Vagina (tissue), 2 donors: ENCODE results near the gene HNRNPUL2.

Experiments used
- CTCF ChIP-seq, 3 experiments: fragments of 450-650 bp in 2 of 3; fragments of 200-600 bp in 1 of 3; sonication (generic) in 1 of 3; IDR thresholded peaks; one replicate each; pipeline ENCODE4 v1.5.1; 2017 to 2019; ENCODE audit warnings: antibody characterized with exemption in 3 of 3, mild to moderate bottlenecking in 2 of 3, moderate library complexity in 2 of 3
- POLR2A ChIP-seq, 2 donors: fragments of 450-650 bp; IDR thresholded peaks; one replicate each; pipeline ENCODE4 v1.6.1; 2017; ENCODE audit warnings: antibody characterized with exemption in 2 of 2, mild to moderate bottlenecking in 2 of 2, moderate library complexity in 2 of 2

GRCh38 chr11:62688491-62688890, 38.8 kb downstream of the HNRNPUL2 start:
- TF ChIP-seq CTCF (IDR thresholded peaks at IDR 0.05) (no peak), POLR2A (IDR thresholded peaks at IDR 0.05) (no peak)
